ENCODE measurements around the gene MED29. TPM values are rescaled to one million over a fixed set of nuclear protein-coding genes. Genes with fewer than 3 reads are reported as not detected.

The MED29 gene
- total and polyA plus RNA-seq, 2 donors (not counting 1 experiment from before 2014, with no cell fraction given): 23.0 to 28.9 TPM

DNA sequence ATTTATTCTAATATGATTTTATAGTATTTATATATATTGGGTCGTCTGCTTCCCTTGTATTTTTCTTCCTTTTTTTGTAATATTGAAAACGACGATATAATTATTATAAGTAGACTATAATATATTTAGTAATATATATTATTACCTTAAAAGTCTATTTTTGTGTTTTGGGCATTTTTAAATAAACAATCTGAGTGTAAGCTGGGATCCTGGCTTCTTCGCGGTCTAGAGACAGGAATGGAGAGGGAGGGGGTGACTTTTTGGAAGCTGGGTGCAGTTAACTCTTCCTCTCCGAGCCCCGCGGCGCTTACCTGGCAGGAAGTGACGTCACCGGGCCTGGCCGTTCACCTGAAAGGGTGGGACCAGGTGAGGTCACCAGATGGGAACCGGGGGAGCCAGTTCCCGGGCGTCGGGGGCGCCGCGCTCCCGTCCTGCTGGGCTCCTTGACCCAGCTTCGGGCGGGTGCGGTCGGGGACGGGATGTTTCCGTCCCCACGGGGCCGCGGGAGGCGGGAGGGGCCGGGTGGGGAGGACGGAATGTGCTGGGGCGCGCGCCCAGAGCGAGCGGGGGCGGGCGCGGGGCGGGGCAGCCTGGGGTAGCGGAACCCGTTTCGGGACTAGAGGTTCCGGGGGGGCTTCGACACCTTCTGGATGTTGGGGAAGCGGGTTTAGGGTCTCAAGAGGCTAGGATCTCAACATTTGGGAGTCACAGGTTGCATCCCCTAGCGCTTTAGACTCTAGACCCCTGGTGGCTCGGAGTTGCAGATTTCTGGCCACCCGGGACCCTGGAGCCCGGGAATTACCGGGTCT, 18.2 kb downstream of the MED29 start:
- H3K4me1 ChIP-seq (ENCODE audit: control insufficient read depth, extremely low read depth, insufficient read depth, low read length): peaks cover 14% of the 10 kb centered on the region
- peak overlapping the region; percentile 98 for H3K9ac ChIP-seq (ENCODE audit: insufficient read depth, low read length)
- H3K79me2 ChIP-seq (ENCODE audit: control insufficient read depth, insufficient read depth, low read length): peaks cover 43% of the 10 kb centered on the region
- peak overlapping the region; percentile 97 for H3K27ac ChIP-seq (ENCODE audit: insufficient read depth, low read length)
- peak overlapping the region; percentile 83 for H3K4me2 ChIP-seq (ENCODE audit: extremely low read depth, insufficient read depth, low read length)
- peaks cover 12% of the 10 kb centered on the region for H3K36me3 ChIP-seq (ENCODE audit: control insufficient read depth, insufficient read depth, low read length)
- H3K9me3 ChIP-seq (ENCODE audit: control insufficient read depth, insufficient read depth, low read depth, low read length): no peaks in the 10 kb centered on the region
- no peak overlapping the region for H2AFZ ChIP-seq (ENCODE audit: low read length)
- TF ChIP-seq, protein P1, sequence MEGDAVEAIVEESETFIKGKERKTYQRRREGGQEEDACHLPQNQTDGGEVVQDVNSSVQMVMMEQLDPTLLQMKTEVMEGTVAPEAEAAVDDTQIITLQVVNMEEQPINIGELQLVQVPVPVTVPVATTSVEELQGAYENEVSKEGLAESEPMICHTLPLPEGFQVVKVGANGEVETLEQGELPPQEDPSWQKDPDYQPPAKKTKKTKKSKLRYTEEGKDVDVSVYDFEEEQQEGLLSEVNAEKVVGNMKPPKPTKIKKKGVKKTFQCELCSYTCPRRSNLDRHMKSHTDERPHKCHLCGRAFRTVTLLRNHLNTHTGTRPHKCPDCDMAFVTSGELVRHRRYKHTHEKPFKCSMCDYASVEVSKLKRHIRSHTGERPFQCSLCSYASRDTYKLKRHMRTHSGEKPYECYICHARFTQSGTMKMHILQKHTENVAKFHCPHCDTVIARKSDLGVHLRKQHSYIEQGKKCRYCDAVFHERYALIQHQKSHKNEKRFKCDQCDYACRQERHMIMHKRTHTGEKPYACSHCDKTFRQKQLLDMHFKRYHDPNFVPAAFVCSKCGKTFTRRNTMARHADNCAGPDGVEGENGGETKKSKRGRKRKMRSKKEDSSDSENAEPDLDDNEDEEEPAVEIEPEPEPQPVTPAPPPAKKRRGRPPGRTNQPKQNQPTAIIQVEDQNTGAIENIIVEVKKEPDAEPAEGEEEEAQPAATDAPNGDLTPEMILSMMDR (conservative IDR thresholded peaks at IDR 0.05 in 1 of 2, IDR thresholded peaks at IDR 0.05 in 1 of 2; ENCODE audit: low read depth in 1 of 2, low read length in 2 of 2): no peak
- no peak for TF ChIP-seq EZH2 (IDR thresholded peaks at IDR 0.05; ENCODE audit: low read length, missing control alignments)
- DNase-seq (ENCODE audit: low read depth in 2 of 2): peak in 1 of 2 donors; percentile 60
- no peaks in the 10 kb centered on the region for H3K27me3 ChIP-seq (ENCODE audit: control insufficient read depth, insufficient read depth, low read length)
- H3K4me3 ChIP-seq (replicated peaks in 1 of 4; ENCODE audit: control extremely low read depth in 1 of 4, insufficient read depth in 1 of 4, low read depth in 3 of 4, low read length in 4 of 4): peak overlapping the region; percentile 79 to 98 (median 96)
- peaks cover 6% of the 10 kb centered on the region for H4K20me1 ChIP-seq (ENCODE audit: control insufficient read depth, extremely low read depth, insufficient read depth, low read length)

DNA sequence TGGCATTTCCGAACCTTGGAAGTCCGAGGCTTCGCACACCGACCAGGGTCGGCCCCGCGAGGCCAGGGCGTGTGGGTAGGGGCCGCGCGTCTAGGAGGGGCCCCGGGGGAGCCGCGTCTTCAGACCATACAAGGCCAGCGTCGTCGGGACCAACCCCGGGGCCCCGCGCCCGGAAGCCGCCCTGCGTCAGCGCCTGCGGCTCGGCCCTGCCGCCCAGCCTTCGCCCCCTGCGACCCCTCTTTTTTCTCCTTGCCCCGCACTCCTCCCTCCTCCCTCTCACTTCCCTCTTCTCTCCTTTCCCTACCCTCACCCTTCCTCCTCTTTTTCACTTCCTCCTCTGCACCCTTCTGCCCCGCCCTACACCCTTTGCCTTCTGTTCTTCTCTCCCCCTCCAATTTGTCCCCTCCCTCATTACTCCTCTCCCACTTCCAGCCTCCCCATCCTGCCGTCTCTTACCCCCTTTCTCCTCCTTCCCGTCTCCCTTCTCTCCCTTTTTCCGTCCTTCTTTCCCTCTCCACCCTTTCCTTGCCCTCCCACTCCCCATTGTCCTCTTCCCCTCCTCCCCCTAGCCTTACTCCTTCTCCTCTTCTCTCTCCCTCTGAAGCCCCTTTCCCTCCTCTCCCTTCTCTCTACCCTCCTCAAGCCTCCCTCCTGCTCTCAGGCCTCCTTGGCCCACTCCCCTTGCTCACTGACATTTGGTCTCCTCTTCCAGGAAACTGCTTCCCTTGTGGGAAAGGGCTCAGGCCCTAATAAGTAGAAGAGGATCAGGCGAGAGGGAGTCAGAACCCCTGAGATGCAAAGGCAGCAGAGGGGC, 19.0 kb downstream of the MED29 start:
- Histone ChIP-seq H3K27ac (ENCODE audit: insufficient read depth, low read length) (peak overlapping the region; percentile 97), H3K36me3 (ENCODE audit: control insufficient read depth, insufficient read depth, low read length) (peaks cover 15% of the 10 kb centered on the region), H3K4me1 (ENCODE audit: control insufficient read depth, extremely low read depth, insufficient read depth, low read length) (peaks cover 18% of the 10 kb centered on the region), H4K20me1 (ENCODE audit: control insufficient read depth, extremely low read depth, insufficient read depth, low read length) (peaks cover 6% of the 10 kb centered on the region), H3K27me3 (ENCODE audit: control insufficient read depth, insufficient read depth, low read length) (no peaks in the 10 kb centered on the region), H2AFZ (ENCODE audit: low read length) (no peak overlapping the region), H3K9ac (ENCODE audit: insufficient read depth, low read length) (peak overlapping the region; percentile 98), H3K4me3 (replicated peaks in 1 of 4; ENCODE audit: control extremely low read depth in 1 of 4, insufficient read depth in 1 of 4, low read depth in 3 of 4, low read length in 4 of 4) (peak overlapping the region; percentile 40 to 98 (median 72)), H3K4me2 (ENCODE audit: extremely low read depth, insufficient read depth, low read length) (peak overlapping the region; percentile 76), H3K9me3 (ENCODE audit: control insufficient read depth, insufficient read depth, low read depth, low read length) (no peaks in the 10 kb centered on the region), H3K79me2 (ENCODE audit: control insufficient read depth, insufficient read depth, low read length) (peaks cover 52% of the 10 kb centered on the region)
- no peak for TF ChIP-seq EZH2 (IDR thresholded peaks at IDR 0.05; ENCODE audit: low read length, missing control alignments)
- TF ChIP-seq, protein P1 (conservative IDR thresholded peaks at IDR 0.05 in 1 of 2, IDR thresholded peaks at IDR 0.05 in 1 of 2; ENCODE audit: low read depth in 1 of 2, low read length in 2 of 2): no peak
- DNase-seq (ENCODE audit: low read depth in 2 of 2): peak; percentile 73 to 91

- Histone ChIP-seq H3K4me3 (replicated peaks in 1 of 4; ENCODE audit: control extremely low read depth in 1 of 4, insufficient read depth in 1 of 4, low read depth in 3 of 4, low read length in 4 of 4) (peak overlapping the region in 3 of 4 experiments; percentile 40 to 98 (median 47)), H3K27ac (ENCODE audit: insufficient read depth, low read length) (peak overlapping the region; percentile 97), H3K79me2 (ENCODE audit: control insufficient read depth, insufficient read depth, low read length) (peaks cover 49% of the 10 kb centered on the region), H3K36me3 (ENCODE audit: control insufficient read depth, insufficient read depth, low read length) (peaks cover 15% of the 10 kb centered on the region), H3K9ac (ENCODE audit: insufficient read depth, low read length) (peak overlapping the region; percentile 98), H3K4me2 (ENCODE audit: extremely low read depth, insufficient read depth, low read length) (peak overlapping the region; percentile 76), H3K4me1 (ENCODE audit: control insufficient read depth, extremely low read depth, insufficient read depth, low read length) (peaks cover 19% of the 10 kb centered on the region), H4K20me1 (ENCODE audit: control insufficient read depth, extremely low read depth, insufficient read depth, low read length) (peaks cover 6% of the 10 kb centered on the region), H3K27me3 (ENCODE audit: control insufficient read depth, insufficient read depth, low read length) (no peaks in the 10 kb centered on the region), H3K9me3 (ENCODE audit: control insufficient read depth, insufficient read depth, low read depth, low read length) (no peaks in the 10 kb centered on the region), H2AFZ (ENCODE audit: low read length) (no peak overlapping the region)
- TF ChIP-seq, protein P1 (conservative IDR thresholded peaks at IDR 0.05 in 1 of 2, IDR thresholded peaks at IDR 0.05 in 1 of 2; ENCODE audit: low read depth in 1 of 2, low read length in 2 of 2): no peak
- no peak for TF ChIP-seq EZH2 (IDR thresholded peaks at IDR 0.05; ENCODE audit: low read length, missing control alignments)
- DNase-seq (ENCODE audit: low read depth in 2 of 2): no peak
Measured at GRCh38 chr19:39410831-39411080, 19.6 kb downstream of the MED29 start.
